ENCODE data around the gene C11orf24. TPM values are rescaled to one million over a fixed set of nuclear protein-coding genes. Genes with fewer than 3 reads are reported as not detected.
"Not testable (repeated sequence)": the region's sequence is repeated elsewhere in the genome, so short reads cannot be mapped to it uniquely, and the experiment has no call there.

C11orf24 gene
- total RNA-seq, 2 donors from 2014 or later, result 37.9 to 63.0 TPM

- Histone ChIP-seq H3K36me3 (no peaks in the 10 kb centered on the region), H3K27me3 (replicated peaks; ENCODE audit: insufficient read depth) (no peaks in the 10 kb centered on the region), H3K4me3 (no peak overlapping the region), H3K27ac (no peak overlapping the region), H3K4me1 (ENCODE audit: control insufficient read depth in 1 of 2, low read depth in 2 of 2) (peaks cover 3 to 6% of the 10 kb centered on the region in 2 donors), H3K9me3 (no peaks in the 10 kb centered on the region)
- TF ChIP-seq CTCF (IDR thresholded peaks at IDR 0.05), result no peak
- no peak for DNase-seq (ENCODE audit: low spot score)
- no peak for ATAC-seq (ENCODE audit: insufficient number of reproducible peaks, low FRiP score, low read depth)
Observed at GRCh38 chr11:68255526-68255925, 16.2 kb downstream of the C11orf24 start.

DNA sequence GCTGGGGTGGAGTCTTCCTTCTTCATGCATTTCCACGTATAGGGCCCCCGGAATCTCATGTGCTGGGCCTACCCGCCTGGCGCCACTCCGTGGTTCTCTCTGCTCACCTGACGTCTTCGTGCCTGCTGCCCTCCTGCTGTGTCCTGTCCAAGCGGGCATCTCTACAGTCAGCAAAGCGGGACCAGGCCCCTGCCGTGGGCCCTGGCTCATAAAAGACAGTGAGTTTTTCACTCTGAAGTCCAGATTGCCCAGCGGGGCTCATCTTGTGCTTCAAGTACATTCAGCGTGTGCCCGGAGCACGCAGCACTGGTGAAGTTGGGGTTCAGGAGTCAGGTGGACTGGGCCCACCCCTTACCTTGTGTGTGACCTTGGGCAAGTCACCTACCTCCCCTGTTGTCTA is 17.4 kb downstream of the C11orf24 start:
- DNase-seq (ENCODE audit: low spot score), result no peak
- ATAC-seq (ENCODE audit: insufficient number of reproducible peaks, low FRiP score, low read depth), result no peak

GRCh38 chr11:68251765-68252164 is 20.0 kb downstream of the C11orf24 start:
- Histone ChIP-seq H3K27me3 (replicated peaks; ENCODE audit: insufficient read depth) (no peaks in the 10 kb centered on the region), H3K9me3 (no peaks in the 10 kb centered on the region), H3K27ac (no peak overlapping the region), H3K36me3 (no peaks in the 10 kb centered on the region), H3K4me3 (no peak overlapping the region), H3K4me1 (ENCODE audit: control insufficient read depth in 1 of 2, low read depth in 2 of 2) (no peaks in the 10 kb centered on the region)
- ATAC-seq (ENCODE audit: insufficient number of reproducible peaks, low FRiP score, low read depth), result no peak
- TF ChIP-seq CTCF (IDR thresholded peaks at IDR 0.05), result no peak
- no peak for DNase-seq (ENCODE audit: low spot score)

More for the DNA sequence above, 17.4 kb downstream of the C11orf24 start:
- TF ChIP-seq CTCF (IDR thresholded peaks at IDR 0.05), result no peak
- peaks cover 3 to 6% of the 10 kb centered on the region in 2 donors for H3K4me1 ChIP-seq (ENCODE audit: control insufficient read depth in 1 of 2, low read depth in 2 of 2)
- H3K4me3 ChIP-seq, result no peak overlapping the region
- no peaks in the 10 kb centered on the region for H3K36me3 ChIP-seq
- H3K9me3 ChIP-seq, result no peaks in the 10 kb centered on the region
- no peak overlapping the region for H3K27ac ChIP-seq
- no peaks in the 10 kb centered on the region for H3K27me3 ChIP-seq (replicated peaks; ENCODE audit: insufficient read depth)

DNA sequence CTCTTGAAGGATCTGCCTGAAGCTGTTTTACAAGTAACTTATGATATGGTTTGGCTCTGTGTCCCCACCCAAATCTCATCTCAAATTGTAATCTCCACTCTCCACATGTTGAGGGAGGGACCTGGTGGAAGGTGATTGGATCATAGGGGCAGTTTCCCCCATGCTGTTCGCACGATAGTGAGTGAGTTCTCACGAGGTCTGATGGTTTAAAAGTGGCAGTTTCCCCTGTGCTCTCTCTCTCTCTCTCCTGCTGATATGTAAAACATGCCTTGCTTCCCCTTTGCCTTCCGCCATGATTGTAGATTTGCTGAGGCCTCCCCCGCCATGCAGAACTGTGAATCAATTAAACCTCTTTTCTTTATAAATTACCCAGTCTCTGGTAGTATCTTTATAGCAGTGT is 26.9 kb downstream of the C11orf24 start:
- H3K36me3 ChIP-seq; H3K27me3 ChIP-seq (replicated peaks; ENCODE audit: insufficient read depth); H3K9me3 ChIP-seq; H3K4me3 ChIP-seq; H3K27ac ChIP-seq; DNase-seq (ENCODE audit: low spot score); ATAC-seq (ENCODE audit: insufficient number of reproducible peaks, low FRiP score, low read depth); H3K4me1 ChIP-seq (ENCODE audit: control insufficient read depth in 1 of 2, low read depth in 2 of 2): not testable (repeated sequence)

DNA sequence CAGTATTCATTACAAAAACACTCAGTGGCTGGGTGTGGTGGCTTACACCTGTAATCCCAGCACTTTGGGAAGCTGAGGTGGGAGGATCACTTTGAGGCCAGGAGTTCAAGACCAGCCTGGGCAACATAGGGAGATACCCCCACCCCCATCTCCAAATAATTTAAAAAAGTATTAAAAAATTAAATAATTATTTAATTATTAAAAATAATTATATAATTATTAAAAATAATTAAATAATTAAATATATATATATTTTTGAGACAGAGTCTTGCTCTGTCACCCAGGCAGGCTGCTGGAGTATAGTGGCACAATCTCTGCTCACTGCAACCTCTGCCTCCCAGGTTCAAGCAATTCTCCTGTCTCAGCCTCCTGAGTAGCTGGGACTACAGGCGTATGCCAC is 27.9 kb downstream of the C11orf24 start:
- H3K36me3 ChIP-seq; ATAC-seq (ENCODE audit: insufficient number of reproducible peaks, low FRiP score, low read depth); H3K9me3 ChIP-seq; H3K4me1 ChIP-seq (ENCODE audit: control insufficient read depth in 1 of 2, low read depth in 2 of 2); H3K27me3 ChIP-seq (replicated peaks; ENCODE audit: insufficient read depth); H3K4me3 ChIP-seq; DNase-seq (ENCODE audit: low spot score); H3K27ac ChIP-seq: not testable (repeated sequence)

GRCh38 chr11:68242616-68243015 is 29.2 kb downstream of the C11orf24 start:
- H3K36me3 ChIP-seq, result no peaks in the 10 kb centered on the region
- DNase-seq (ENCODE audit: low spot score), result no peak
- H3K27ac ChIP-seq, result no peak overlapping the region
- no peak overlapping the region for H3K4me3 ChIP-seq
- no peaks in the 10 kb centered on the region for H3K4me1 ChIP-seq (ENCODE audit: control insufficient read depth in 1 of 2, low read depth in 2 of 2)
- no peaks in the 10 kb centered on the region for H3K27me3 ChIP-seq (replicated peaks; ENCODE audit: insufficient read depth)
- no peaks in the 10 kb centered on the region for H3K9me3 ChIP-seq
- no peak for TF ChIP-seq CTCF (IDR thresholded peaks at IDR 0.05)
- no peak for ATAC-seq (ENCODE audit: insufficient number of reproducible peaks, low FRiP score, low read depth)
